GM13977 (cell line): ENCODE results near the gene GIMAP4.
"Not testable (repeated sequence)": the region's sequence is repeated elsewhere in the genome, so short reads cannot be mapped to it uniquely, and the experiment has no call there.

ENCODE experiments used
- DNase-seq: peaks from one replicate; pipeline ENCODE4 v3.0.0; 2012; ENCODE audit warnings: low spot score
- in situ Hi-C: fragments of 300-500 bp; cut with MboI; formaldehyde crosslinking; loops from one replicate; pipeline ENCODE4 v1.12.0; 2022; ENCODE audit warnings: low sequenced_read_pairs, low pct_unique_long_range_greater_than_20kb, mixed read lengths, inconsistent platforms; ENCODE audit not compliant: unreplicated experiment
- TF ChIP-seq, protein P1 (sequence below): IDR thresholded peaks from 2 replicates; pipeline ENCODE4 v1.5.1; 2012; ENCODE audit warnings: mild to moderate bottlenecking, control low read depth; ENCODE audit not compliant: insufficient read depth; ENCODE audit errors: extremely low read depth, missing control alignments

The GIMAP4 gene

DNA sequence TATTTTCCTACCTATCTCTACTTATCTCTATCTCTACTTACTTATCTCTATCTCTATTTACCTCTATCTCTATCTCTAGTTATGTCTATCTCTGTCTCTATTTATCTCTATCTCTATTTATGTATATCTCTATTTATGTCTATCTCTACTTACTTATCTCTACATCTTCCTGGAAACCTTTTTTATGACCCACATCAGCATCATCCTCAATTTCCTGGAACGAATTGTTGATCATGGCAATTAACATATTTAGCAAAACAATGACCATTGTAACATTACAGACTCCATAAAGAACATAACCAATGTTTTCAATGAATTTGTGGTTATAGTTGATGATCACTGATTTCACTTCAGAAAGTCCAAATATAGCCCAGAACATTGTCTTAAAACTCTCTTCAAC, 46.7 kb downstream of the GIMAP4 start:
- no peak for DNase-seq
- TF ChIP-seq, protein P1, sequence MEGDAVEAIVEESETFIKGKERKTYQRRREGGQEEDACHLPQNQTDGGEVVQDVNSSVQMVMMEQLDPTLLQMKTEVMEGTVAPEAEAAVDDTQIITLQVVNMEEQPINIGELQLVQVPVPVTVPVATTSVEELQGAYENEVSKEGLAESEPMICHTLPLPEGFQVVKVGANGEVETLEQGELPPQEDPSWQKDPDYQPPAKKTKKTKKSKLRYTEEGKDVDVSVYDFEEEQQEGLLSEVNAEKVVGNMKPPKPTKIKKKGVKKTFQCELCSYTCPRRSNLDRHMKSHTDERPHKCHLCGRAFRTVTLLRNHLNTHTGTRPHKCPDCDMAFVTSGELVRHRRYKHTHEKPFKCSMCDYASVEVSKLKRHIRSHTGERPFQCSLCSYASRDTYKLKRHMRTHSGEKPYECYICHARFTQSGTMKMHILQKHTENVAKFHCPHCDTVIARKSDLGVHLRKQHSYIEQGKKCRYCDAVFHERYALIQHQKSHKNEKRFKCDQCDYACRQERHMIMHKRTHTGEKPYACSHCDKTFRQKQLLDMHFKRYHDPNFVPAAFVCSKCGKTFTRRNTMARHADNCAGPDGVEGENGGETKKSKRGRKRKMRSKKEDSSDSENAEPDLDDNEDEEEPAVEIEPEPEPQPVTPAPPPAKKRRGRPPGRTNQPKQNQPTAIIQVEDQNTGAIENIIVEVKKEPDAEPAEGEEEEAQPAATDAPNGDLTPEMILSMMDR, result no peak
- in situ Hi-C loops, result no loop called here

DNA sequence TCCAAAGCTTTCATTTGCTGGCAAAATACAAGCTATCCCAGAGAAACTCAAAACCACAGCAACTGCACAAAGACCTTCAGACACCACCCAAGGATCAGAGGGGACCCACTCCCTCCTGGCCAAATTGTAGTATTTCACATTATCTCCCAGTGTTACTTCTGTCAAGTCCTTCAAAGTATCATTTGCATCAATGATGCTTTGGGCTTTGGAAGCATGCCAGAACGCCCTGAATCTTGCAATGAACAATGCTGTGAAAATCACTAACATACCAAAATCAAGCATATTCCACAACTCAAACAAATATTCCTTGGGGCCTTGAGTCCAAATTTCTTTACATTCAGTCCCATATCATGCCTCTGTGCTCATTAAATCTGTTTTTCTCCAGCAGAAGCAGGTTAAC, 47.2 kb downstream of the GIMAP4 start:
- in situ Hi-C loops, DNase-seq: not testable (repeated sequence)

GRCh38 chr7:150615221-150615755, 48.1 kb downstream of the GIMAP4 start:
- DNase-seq, in situ Hi-C loops: not testable (repeated sequence)

DNA sequence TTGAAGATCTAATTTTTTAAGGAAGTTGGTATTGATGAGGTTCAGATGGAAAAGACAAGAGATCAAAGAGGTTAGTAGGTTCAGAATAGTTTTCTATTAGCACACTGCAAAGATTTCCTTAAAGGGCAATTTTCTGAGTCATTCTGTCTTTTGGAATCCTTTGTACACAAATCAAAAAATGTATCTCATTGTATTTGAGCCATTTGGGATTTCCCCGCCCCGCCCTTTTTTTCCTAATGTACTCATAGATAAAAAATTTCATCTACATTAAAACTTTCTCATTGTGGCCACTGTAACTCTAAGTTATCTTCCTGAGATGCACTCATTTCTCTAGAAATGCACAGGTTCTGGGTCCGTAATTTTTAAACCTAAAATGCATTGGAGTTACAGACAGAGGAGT, 52.9 kb downstream of the GIMAP4 start:
- TF ChIP-seq, protein P1, result no peak
- no peak for DNase-seq
- in situ Hi-C loops, result no loop called here

GRCh38 chr7:150620617-150621371, 53.6 kb downstream of the GIMAP4 start:
- in situ Hi-C loops, result no loop called here
- TF ChIP-seq, protein P1, result no peak
- peak; percentile 44 for DNase-seq

- TF ChIP-seq, protein P1, result no peak
- in situ Hi-C loops, result no loop called here
- DNase-seq, result no peak
Measured at GRCh38 chr7:150621376-150621775, 54.2 kb downstream of the GIMAP4 start.
